Mesendoderm (in vitro differentiated cells): Measurements from ENCODE around the gene ASB3.

Experiments
- DNase-seq: peaks from one replicate; pipeline ENCODE4 v3.0.0; 2013
- H2AK5ac ChIP-seq: 2 replicates; pipeline ENCODE4 v1.6.1; 2013; ENCODE audit warnings: low read length, inconsistent platforms
- H2BK120ac ChIP-seq: 2 replicates; pipeline ENCODE4 v1.6.1; 2013; ENCODE audit warnings: low read depth, mild to moderate bottlenecking, low read length, moderate library complexity, mixed read lengths
- H2BK15ac ChIP-seq: replicated peaks from 2 replicates; pipeline ENCODE4 v1.6.1; 2013; ENCODE audit warnings: low read depth, mild to moderate bottlenecking, moderate library complexity
- H2BK5ac ChIP-seq: 2 replicates; pipeline ENCODE4 v1.6.1; 2013; ENCODE audit warnings: low read length, inconsistent platforms
- H3K18ac ChIP-seq: 2 replicates; pipeline ENCODE4 v1.6.1; 2013; ENCODE audit warnings: mild to moderate bottlenecking, low read length, mixed read lengths
- H3K23ac ChIP-seq: one replicate; pipeline ENCODE4 v1.6.1; 2013; ENCODE audit warnings: low read length
- H3K27ac ChIP-seq: 2 replicates; pipeline ENCODE4 v1.5.1; 2013; ENCODE audit warnings: low read depth, mild to moderate bottlenecking, inconsistent platforms, low read length, moderate library complexity
- H3K27me3 ChIP-seq: 2 replicates; pipeline ENCODE4 v1.6.1; 2013; ENCODE audit warnings: low read length, control low read depth, mild to moderate bottlenecking, inconsistent platforms; ENCODE audit not compliant: insufficient read depth, poor library complexity
- H3K36me3 ChIP-seq: 2 replicates; pipeline ENCODE4 v1.6.1; 2013; ENCODE audit warnings: low read length, inconsistent platforms; ENCODE audit not compliant: control insufficient read depth, insufficient read depth
- H3K4ac ChIP-seq: one replicate; pipeline ENCODE4 v1.6.1; 2013; ENCODE audit warnings: low read depth, mild to moderate bottlenecking, low read length, moderate library complexity
- H3K4me1 ChIP-seq: 2 replicates; pipeline ENCODE4 v1.6.1; 2013; ENCODE audit warnings: low read depth, low read length, inconsistent platforms; ENCODE audit not compliant: control insufficient read depth
- H3K4me2 ChIP-seq: 2 replicates; pipeline ENCODE4 v1.6.1; 2013; ENCODE audit warnings: low read length
- H3K4me3 ChIP-seq: 2 replicates; pipeline ENCODE4 v1.5.1; 2013; ENCODE audit warnings: mild to moderate bottlenecking, low read length
- H3K56ac ChIP-seq: one replicate; pipeline ENCODE4 v1.6.1; 2013; ENCODE audit warnings: low read length
- H3K79me1 ChIP-seq: 2 replicates; pipeline ENCODE4 v1.6.1; 2013; ENCODE audit warnings: low read length, inconsistent platforms
- H3K79me2 ChIP-seq: 2 replicates; pipeline ENCODE4 v1.6.1; 2013; ENCODE audit warnings: mild to moderate bottlenecking, low read length; ENCODE audit not compliant: control insufficient read depth, insufficient read depth
- H3K9ac ChIP-seq: 2 replicates; pipeline ENCODE4 v1.6.1; 2013; ENCODE audit warnings: low read length, inconsistent platforms
- H4K5ac ChIP-seq: one replicate; pipeline ENCODE4 v1.6.1; 2013; ENCODE audit warnings: low read length
- H4K8ac ChIP-seq: one replicate; pipeline ENCODE4 v1.6.1; 2013; ENCODE audit warnings: low read depth, mild to moderate bottlenecking, control low read depth, low read length, moderate library complexity
- WGBS: extraction: QIAGEN DNeasy Blood & Tissue Kit; methylation state at CpG from one replicate; pipeline ENCODE4 v1.1.7; 2013; ENCODE audit warnings: low lambda C conversion rate, missing lambda C conversion rate; ENCODE audit not compliant: insufficient coverage; ENCODE audit errors: extremely low coverage; 5-methylcytosine and 5-hydroxymethylcytosine counted together

ASB3 gene

DNA sequence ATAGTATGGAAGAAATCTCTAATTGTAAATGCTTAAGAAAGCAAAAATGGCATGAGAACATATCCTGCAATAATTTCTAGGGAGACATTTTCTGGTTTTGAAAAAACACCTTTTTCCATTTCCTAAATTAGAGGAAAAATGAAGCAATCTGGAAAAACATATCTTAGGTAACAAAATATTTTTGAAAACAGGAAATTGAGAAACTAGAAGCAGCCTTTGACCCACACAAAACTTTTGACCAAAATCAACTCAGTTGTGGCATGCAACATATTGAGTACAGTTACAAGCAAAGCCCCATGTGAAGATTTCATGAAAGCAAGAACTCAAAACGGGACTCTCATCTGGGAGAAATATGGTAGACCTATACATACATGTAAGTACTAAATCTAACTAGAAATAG, 47.7 kb downstream of the ASB3 start:
- no peak overlapping the region for H3K9ac ChIP-seq
- no peak overlapping the region for H3K4ac ChIP-seq
- no peak overlapping the region for H3K18ac ChIP-seq
- no peak overlapping the region for H3K4me3 ChIP-seq
- no peaks in the 10 kb centered on the region for H3K79me2 ChIP-seq
- no peak overlapping the region for H3K27ac ChIP-seq
- no peaks in the 10 kb centered on the region for H3K4me1 ChIP-seq
- H4K5ac ChIP-seq, result no peak overlapping the region
- no peak overlapping the region for H3K56ac ChIP-seq
- H2BK120ac ChIP-seq, result no peak overlapping the region
- DNase-seq, result no peak
- peaks cover 2% of the 10 kb centered on the region for H3K79me1 ChIP-seq
- WGBS, result no CpG with 5 or more reads among the region's 1 CpG
- H2BK15ac ChIP-seq, result no peak overlapping the region
- no peak overlapping the region for H4K8ac ChIP-seq
- no peaks in the 10 kb centered on the region for H3K36me3 ChIP-seq
- H3K27me3 ChIP-seq, result no peaks in the 10 kb centered on the region
- no peak overlapping the region for H2BK5ac ChIP-seq
- no peak overlapping the region for H3K4me2 ChIP-seq
- H2AK5ac ChIP-seq, result no peak overlapping the region
- H3K23ac ChIP-seq, result no peak overlapping the region

GRCh38 chr2:53737091-53737490, 49.7 kb downstream of the ASB3 start:
- Histone ChIP-seq H2AK5ac (no peak overlapping the region), H3K27me3 (no peaks in the 10 kb centered on the region), H3K9ac (no peak overlapping the region), H3K27ac (no peak overlapping the region), H3K4me3 (no peak overlapping the region), H2BK15ac (no peak overlapping the region), H3K23ac (no peak overlapping the region), H3K79me2 (no peaks in the 10 kb centered on the region), H2BK120ac (no peak overlapping the region), H4K5ac (no peak overlapping the region), H2BK5ac (no peak overlapping the region), H3K4me1 (no peaks in the 10 kb centered on the region), H3K79me1 (peaks cover 2% of the 10 kb centered on the region), H3K4me2 (no peak overlapping the region), H3K18ac (no peak overlapping the region), H3K56ac (no peak overlapping the region), H3K36me3 (no peaks in the 10 kb centered on the region), H4K8ac (no peak overlapping the region), H3K4ac (no peak overlapping the region)
- no peak for DNase-seq
- no CpG with 5 or more reads among the region's 5 CpGs for WGBS

GRCh38 chr2:53729143-53729762, 57.5 kb downstream of the ASB3 start:
- WGBS, result no CpG with 5 or more reads among the region's 1 CpG
- no peaks in the 10 kb centered on the region for H3K36me3 ChIP-seq

GRCh38 chr2:53727921-53728320, 58.8 kb downstream of the ASB3 start:
- Histone ChIP-seq H3K18ac (no peak overlapping the region), H2BK120ac (no peak overlapping the region), H3K56ac (no peak overlapping the region), H2BK5ac (no peak overlapping the region), H4K5ac (no peak overlapping the region), H3K27ac (no peak overlapping the region), H4K8ac (no peak overlapping the region), H3K4me2 (no peak overlapping the region), H3K4me3 (no peak overlapping the region), H3K36me3 (no peaks in the 10 kb centered on the region), H3K27me3 (no peaks in the 10 kb centered on the region), H2BK15ac (no peak overlapping the region), H3K4me1 (no peaks in the 10 kb centered on the region), H3K9ac (no peak overlapping the region), H2AK5ac (no peak overlapping the region), H3K79me1 (no peaks in the 10 kb centered on the region), H3K79me2 (no peaks in the 10 kb centered on the region), H3K23ac (no peak overlapping the region), H3K4ac (no peak overlapping the region)
- WGBS, result no CpG with 5 or more reads among the region's 3 CpGs
- DNase-seq, result no peak

More at GRCh38 chr2:53729143-53729762, 57.5 kb downstream of the ASB3 start:
- Histone ChIP-seq H3K79me2 (no peaks in the 10 kb centered on the region), H3K9ac (no peak overlapping the region), H3K4ac (no peak overlapping the region), H3K4me2 (no peak overlapping the region), H3K4me1 (no peaks in the 10 kb centered on the region), H3K27ac (no peak overlapping the region), H4K5ac (no peak overlapping the region), H2BK5ac (no peak overlapping the region), H3K23ac (no peak overlapping the region), H2BK15ac (no peak overlapping the region), H3K56ac (no peak overlapping the region), H3K79me1 (no peaks in the 10 kb centered on the region), H4K8ac (no peak overlapping the region), H3K4me3 (no peak overlapping the region), H3K27me3 (no peaks in the 10 kb centered on the region), H3K18ac (no peak overlapping the region), H2AK5ac (no peak overlapping the region), H2BK120ac (no peak overlapping the region)
- DNase-seq, result no peak

GRCh38 chr2:53725662-53726061, 61.1 kb downstream of the ASB3 start:
- H2BK15ac ChIP-seq, result no peak overlapping the region
- no CpG with 5 or more reads among the region's 4 CpGs for WGBS
- no peaks in the 10 kb centered on the region for H3K79me2 ChIP-seq
- no peak overlapping the region for H2AK5ac ChIP-seq
- H3K4ac ChIP-seq, result no peak overlapping the region
- no peak overlapping the region for H4K5ac ChIP-seq
- no peaks in the 10 kb centered on the region for H3K79me1 ChIP-seq
- no peak overlapping the region for H3K18ac ChIP-seq
- DNase-seq, result no peak
- no peak overlapping the region for H3K56ac ChIP-seq
- no peak overlapping the region for H4K8ac ChIP-seq
- no peak overlapping the region for H2BK120ac ChIP-seq
- no peak overlapping the region for H2BK5ac ChIP-seq
- no peaks in the 10 kb centered on the region for H3K4me1 ChIP-seq
- H3K27ac ChIP-seq, result no peak overlapping the region
- H3K27me3 ChIP-seq, result no peaks in the 10 kb centered on the region
- H3K23ac ChIP-seq, result no peak overlapping the region
- H3K36me3 ChIP-seq, result no peaks in the 10 kb centered on the region
- no peak overlapping the region for H3K4me3 ChIP-seq
- no peak overlapping the region for H3K4me2 ChIP-seq
- H3K9ac ChIP-seq, result no peak overlapping the region

GRCh38 chr2:53724536-53724935, 62.2 kb downstream of the ASB3 start:
- Histone ChIP-seq H3K9ac (no peak overlapping the region), H2BK120ac (no peak overlapping the region), H2BK15ac (no peak overlapping the region), H4K5ac (no peak overlapping the region), H3K27ac (no peak overlapping the region), H2AK5ac (no peak overlapping the region), H3K23ac (no peak overlapping the region), H3K4ac (no peak overlapping the region), H4K8ac (no peak overlapping the region), H3K36me3 (no peaks in the 10 kb centered on the region), H2BK5ac (no peak overlapping the region), H3K4me2 (no peak overlapping the region), H3K4me1 (no peaks in the 10 kb centered on the region), H3K27me3 (no peaks in the 10 kb centered on the region), H3K18ac (no peak overlapping the region), H3K79me1 (no peaks in the 10 kb centered on the region), H3K4me3 (no peak overlapping the region), H3K79me2 (no peaks in the 10 kb centered on the region), H3K56ac (no peak overlapping the region)
- no CpG with 5 or more reads among the region's 2 CpGs for WGBS
- no peak for DNase-seq
